Lung (tissue), 12 donors: ENCODE measurements around the gene PUS3. TPM values are rescaled to one million over a fixed set of nuclear protein-coding genes. Genes with fewer than 3 reads are reported as not detected.
A peak's percentile ranks its signal among the peaks of the same experiment; 100 is the strongest.

Source experiments
- ATAC-seq: fragments of 200-7000 bp; cut with Tn5 transposase; one replicate; pipeline ENCODE4 v1.9.1; 2020; ENCODE audit warnings: moderate number of reproducible peaks; ENCODE audit not compliant: insufficient read depth, low FRiP score
- DNase-seq, 3 donors: peaks; one replicate each; pipeline ENCODE4 v3.0.0-alpha.2; 2013 to 2017
- H3K27ac ChIP-seq, 2 donors: one replicate each; pipeline ENCODE4 v1.5.1; 2013; ENCODE audit warnings: mild to moderate bottlenecking in 2 of 2, moderate library complexity in 2 of 2, control low read depth in 1 of 2, inconsistent platforms in 1 of 2, low read depth in 1 of 2, low read length in 1 of 2
- H3K27me3 ChIP-seq, 3 donors: one replicate each; pipeline ENCODE4 v1.5.1; 2013; ENCODE audit warnings: low read length in 2 of 3; ENCODE audit not compliant: control insufficient read depth in 3 of 3, insufficient read depth in 3 of 3
- H3K36me3 ChIP-seq, 4 donors: one replicate each; pipeline ENCODE4 v1.5.1; 2013; ENCODE audit warnings: low read length in 4 of 4, mild to moderate bottlenecking in 1 of 4, moderate library complexity in 1 of 4; ENCODE audit not compliant: control insufficient read depth in 4 of 4, insufficient read depth in 4 of 4
- H3K4me1 ChIP-seq, 5 donors: one replicate each; pipeline ENCODE4 v1.5.1; 2013; ENCODE audit warnings: low read length in 5 of 5, mild to moderate bottlenecking in 2 of 5, moderate library complexity in 1 of 5; ENCODE audit not compliant: control insufficient read depth in 5 of 5, insufficient read depth in 5 of 5
- H3K4me3 ChIP-seq: one replicate; pipeline ENCODE4 v1.5.1; 2013; ENCODE audit warnings: mild to moderate bottlenecking, control low read depth, moderate library complexity
- H3K9ac ChIP-seq, 2 donors: one replicate each; pipeline ENCODE4 v1.5.1; 2013; ENCODE audit warnings: low read length in 2 of 2, control low read depth in 1 of 2; ENCODE audit not compliant: insufficient read depth in 1 of 2
- H3K9me3 ChIP-seq, 4 donors: one replicate each; pipeline ENCODE4 v1.5.1; 2013; ENCODE audit warnings: low read length in 3 of 4, mild to moderate bottlenecking in 1 of 4, moderate library complexity in 1 of 4; ENCODE audit not compliant: control insufficient read depth in 4 of 4, insufficient read depth in 3 of 4
- CTCF ChIP-seq: IDR thresholded peaks from 2 replicates; pipeline ENCODE4 v1.5.1; 2012; ENCODE audit warnings: mild to moderate bottlenecking; ENCODE audit errors: control extremely low read depth, extremely low read depth
- WGBS, 2 donors: extraction: QIAGEN DNeasy Blood & Tissue Kit; methylation state at CpG; one replicate each; pipeline ENCODE4 v1.1.7; 2013; 5-methylcytosine and 5-hydroxymethylcytosine counted together
- polyA plus RNA-seq, 2 donors: library from polyadenylated mRNA; stranded (reverse); fragments of 200-250 nt; gene quantifications; one replicate each; pipeline ENCODE4 v1.2.1, GENCODE V29; 2013
- total RNA-seq, 2 donors: library from RNA; depleted of rRNA in 1 of 2; stranded (reverse); fragments of >200 nt in 1 of 2; gene quantifications; one replicate each; pipeline ENCODE4 v1.2.1, GENCODE V29; 2014 to 2021
- donor health status: control.
- donor health status: control.
- donor health status: Bipolar disorder and iron deficiency.
- donor health status: healthy.
- donor health status: DM: yes; HTN: yes; CAD: no.

PUS3 gene
- total and polyA plus RNA-seq, 4 donors, result 6.9 to 15.7 (median 10.8) TPM

- 89 to 93% methylated on average over 4 of the region's 4 CpGs for WGBS, 2 donors
Observed at GRCh38 chr11:125941267-125941618, 38.2 kb upstream of the PUS3 start.

GRCh38 chr11:125940145-125940544 lies 37.1 kb upstream of the PUS3 start:
- DNase-seq, result no peak
- ATAC-seq, result no peak

More at GRCh38 chr11:125941267-125941618, 38.2 kb upstream of the PUS3 start:
- Histone ChIP-seq H3K4me3 (no peak overlapping the region), H3K9ac (no peak overlapping the region), H3K36me3 (no peaks in the 10 kb centered on the region), H3K27ac (no peak overlapping the region), H3K27me3 (peaks cover 0 to 8% (median 0%) of the 10 kb centered on the region in 3 donors), H3K9me3 (no peaks in the 10 kb centered on the region), H3K4me1 (peaks cover 0 to 4% (median 0%) of the 10 kb centered on the region in 5 donors)
- ATAC-seq, result no peak
- DNase-seq, result no peak
- no peak for TF ChIP-seq CTCF

GRCh38 chr11:125939081-125939521 lies 36.1 kb upstream of the PUS3 start:
- H3K36me3 ChIP-seq, result no peaks in the 10 kb centered on the region
- H3K4me1 ChIP-seq, result peaks cover 0 to 11% (median 2%) of the 10 kb centered on the region in 5 donors
- ATAC-seq (no peak), DNase-seq (peak; percentile 47 to 60 (median 53))
- H3K9ac ChIP-seq, result no peak overlapping the region
- H3K4me3 ChIP-seq, result no peak overlapping the region
- H3K27me3 ChIP-seq, result peaks cover 0 to 4% (median 0%) of the 10 kb centered on the region in 3 donors
- no peaks in the 10 kb centered on the region for H3K9me3 ChIP-seq
- 56 to 79% methylated on average over 4 of the region's 4 CpGs for WGBS, 2 donors
- no peak for TF ChIP-seq CTCF
- no peak overlapping the region for H3K27ac ChIP-seq

More at GRCh38 chr11:125940145-125940544, 37.1 kb upstream of the PUS3 start:
- H3K9me3 ChIP-seq, result no peaks in the 10 kb centered on the region
- no peaks in the 10 kb centered on the region for H3K36me3 ChIP-seq
- H3K27ac ChIP-seq, result no peak overlapping the region
- peaks cover 0 to 7% (median 0%) of the 10 kb centered on the region in 3 donors for H3K27me3 ChIP-seq
- 93 to 96% methylated on average over 4 of the region's 4 CpGs for WGBS, 2 donors
- no peak for TF ChIP-seq CTCF
- no peak overlapping the region for H3K9ac ChIP-seq
- H3K4me3 ChIP-seq, result no peak overlapping the region
- H3K4me1 ChIP-seq, result peaks cover 0 to 9% (median 0%) of the 10 kb centered on the region in 5 donors

- no peaks in the 10 kb centered on the region for H3K36me3 ChIP-seq
- H3K9ac ChIP-seq, result no peak overlapping the region
- no peak for TF ChIP-seq CTCF
- peaks cover 0 to 11% (median 2%) of the 10 kb centered on the region in 5 donors for H3K4me1 ChIP-seq
- H3K27ac ChIP-seq, result no peak overlapping the region
- no peak for DNase-seq
- no peaks in the 10 kb centered on the region for H3K9me3 ChIP-seq
- H3K4me3 ChIP-seq, result no peak overlapping the region
- H3K27me3 ChIP-seq, result peaks cover 0 to 4% (median 0%) of the 10 kb centered on the region in 3 donors
- ATAC-seq, result no peak
- whole genome bisulfite sequencing, 2 donors, result 84 to 88% methylated on average over 5 of the region's 5 CpGs
Observed at GRCh38 chr11:125938418-125938817, 35.4 kb upstream of the PUS3 start.
